ENCODE results near the gene HOXB8. TPM values are rescaled to one million over a fixed set of nuclear protein-coding genes. Genes with fewer than 3 reads are reported as not detected.

Gene HOXB8
- total and polyA plus RNA-seq, 8 donors: 0.09 to 0.15 (median 0.12) TPM; not detected in 5

DNA sequence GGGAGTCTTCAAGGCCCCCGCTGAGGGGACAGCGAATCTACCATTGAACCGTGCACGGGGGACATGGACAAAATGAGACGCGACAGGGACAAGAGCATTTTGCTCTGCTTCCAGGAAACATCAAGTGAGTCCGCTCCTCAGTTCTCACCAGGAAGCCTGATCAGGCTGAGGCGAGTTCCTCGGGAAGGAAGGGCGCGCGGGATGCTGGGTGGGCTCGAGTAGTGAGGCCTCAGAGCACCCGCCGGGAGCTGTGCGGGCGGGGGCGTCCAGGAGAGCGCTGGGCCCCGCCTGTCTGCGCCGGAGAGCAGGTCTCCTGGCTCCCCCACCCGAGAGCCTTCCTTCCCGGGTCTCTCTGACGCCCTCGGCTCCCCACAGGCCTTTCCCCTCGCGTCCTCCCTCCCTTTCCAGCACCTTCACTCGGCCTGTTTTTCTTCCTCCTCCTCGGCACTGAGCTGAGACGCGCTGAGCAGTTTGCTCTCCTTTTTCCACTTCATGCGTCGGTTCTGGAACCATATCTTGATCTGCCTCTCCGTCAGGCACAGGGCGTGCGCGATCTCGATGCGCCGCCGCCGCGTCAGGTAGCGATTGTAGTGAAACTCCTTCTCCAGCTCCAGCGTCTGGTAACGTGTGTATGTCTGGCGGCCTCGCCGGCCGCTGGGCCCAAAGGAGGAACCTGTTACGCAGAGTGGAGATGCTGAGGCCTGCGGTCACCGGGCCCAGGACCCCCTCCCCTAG, 18.9 kb downstream of the HOXB8 start:
- no peak for DNase-seq
- Histone ChIP-seq H3K27me3 (peaks cover 0 to 86% (median 7%) of the 10 kb centered on the region in 4 donors), H3K4me3 (peak overlapping the region in 1 of 4 donors; percentile 17), H3K27ac (no peak overlapping the region), H3K4me1 (peaks cover 0 to 5% (median 0%) of the 10 kb centered on the region in 3 donors), H3K36me3 (no peaks in the 10 kb centered on the region), H3K9me3 (no peaks in the 10 kb centered on the region)
- TF ChIP-seq, protein P1, sequence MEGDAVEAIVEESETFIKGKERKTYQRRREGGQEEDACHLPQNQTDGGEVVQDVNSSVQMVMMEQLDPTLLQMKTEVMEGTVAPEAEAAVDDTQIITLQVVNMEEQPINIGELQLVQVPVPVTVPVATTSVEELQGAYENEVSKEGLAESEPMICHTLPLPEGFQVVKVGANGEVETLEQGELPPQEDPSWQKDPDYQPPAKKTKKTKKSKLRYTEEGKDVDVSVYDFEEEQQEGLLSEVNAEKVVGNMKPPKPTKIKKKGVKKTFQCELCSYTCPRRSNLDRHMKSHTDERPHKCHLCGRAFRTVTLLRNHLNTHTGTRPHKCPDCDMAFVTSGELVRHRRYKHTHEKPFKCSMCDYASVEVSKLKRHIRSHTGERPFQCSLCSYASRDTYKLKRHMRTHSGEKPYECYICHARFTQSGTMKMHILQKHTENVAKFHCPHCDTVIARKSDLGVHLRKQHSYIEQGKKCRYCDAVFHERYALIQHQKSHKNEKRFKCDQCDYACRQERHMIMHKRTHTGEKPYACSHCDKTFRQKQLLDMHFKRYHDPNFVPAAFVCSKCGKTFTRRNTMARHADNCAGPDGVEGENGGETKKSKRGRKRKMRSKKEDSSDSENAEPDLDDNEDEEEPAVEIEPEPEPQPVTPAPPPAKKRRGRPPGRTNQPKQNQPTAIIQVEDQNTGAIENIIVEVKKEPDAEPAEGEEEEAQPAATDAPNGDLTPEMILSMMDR (IDR thresholded peaks at IDR 0.05): no peak
- ATAC-seq: no peak
- no peak for FAIRE-seq
- WGBS, 2 donors: 7 to 8% methylated on average over 51 to 54 of the region's 54 CpGs
- intact Hi-C loops (cut with DNase I): loop anchor here in 1 of 3 donors (10.0 kb wide), 1 partner anchor 241 kb away; no protein-coding TSS in a partner anchor

DNA sequence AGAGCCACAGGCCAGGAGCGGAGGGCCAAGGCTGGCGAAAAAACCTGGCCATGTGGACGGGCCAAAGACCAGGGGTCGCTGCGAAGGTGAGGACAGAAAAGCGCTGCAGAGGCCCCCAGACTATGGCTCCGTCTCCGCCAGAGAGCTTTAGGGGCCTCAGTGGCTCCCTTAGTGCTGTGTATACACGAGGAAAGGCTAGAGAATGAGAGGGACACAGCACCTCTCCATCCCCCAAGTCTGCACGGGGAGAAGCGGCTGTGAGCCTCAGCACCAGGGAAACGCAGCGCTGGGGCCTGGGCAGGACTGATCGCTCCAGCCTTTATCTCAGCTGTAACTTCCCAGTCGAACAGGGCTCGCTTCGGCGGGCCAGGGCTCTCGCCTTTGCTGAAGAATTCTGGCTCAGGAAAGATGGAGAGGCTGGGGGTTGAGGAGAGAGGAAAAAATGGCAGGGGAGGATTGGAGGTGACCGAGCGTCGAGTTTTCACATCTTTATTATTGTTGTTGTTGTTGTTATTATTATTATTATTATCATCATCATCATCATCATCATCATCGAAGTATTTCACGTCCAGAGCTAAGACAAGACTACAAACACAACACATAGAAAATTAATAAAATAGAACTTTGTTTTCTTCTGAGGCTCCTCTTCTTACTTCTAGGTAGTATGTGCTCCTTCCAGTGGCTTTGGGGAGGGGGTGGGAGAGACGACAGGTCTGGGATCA, 19.7 kb downstream of the HOXB8 start:
- FAIRE-seq (no peak), DNase-seq (no peak), ATAC-seq (no peak)
- Histone ChIP-seq H3K4me1 (peaks cover 0 to 5% (median 0%) of the 10 kb centered on the region in 3 donors), H3K9me3 (no peaks in the 10 kb centered on the region), H3K36me3 (no peaks in the 10 kb centered on the region), H3K27ac (no peak overlapping the region), H3K27me3 (peaks cover 0 to 85% (median 9%) of the 10 kb centered on the region in 4 donors), H3K4me3 (no peak overlapping the region)
- intact Hi-C loops (cut with DNase I): loop anchor here in 1 of 3 donors (10.0 kb wide), 1 partner anchor 241 kb away; no protein-coding TSS in a partner anchor
- WGBS, 2 donors: 22% methylated on average over 25 of the region's 25 CpGs
- TF ChIP-seq, protein P1 (IDR thresholded peaks at IDR 0.05): no peak

DNA sequence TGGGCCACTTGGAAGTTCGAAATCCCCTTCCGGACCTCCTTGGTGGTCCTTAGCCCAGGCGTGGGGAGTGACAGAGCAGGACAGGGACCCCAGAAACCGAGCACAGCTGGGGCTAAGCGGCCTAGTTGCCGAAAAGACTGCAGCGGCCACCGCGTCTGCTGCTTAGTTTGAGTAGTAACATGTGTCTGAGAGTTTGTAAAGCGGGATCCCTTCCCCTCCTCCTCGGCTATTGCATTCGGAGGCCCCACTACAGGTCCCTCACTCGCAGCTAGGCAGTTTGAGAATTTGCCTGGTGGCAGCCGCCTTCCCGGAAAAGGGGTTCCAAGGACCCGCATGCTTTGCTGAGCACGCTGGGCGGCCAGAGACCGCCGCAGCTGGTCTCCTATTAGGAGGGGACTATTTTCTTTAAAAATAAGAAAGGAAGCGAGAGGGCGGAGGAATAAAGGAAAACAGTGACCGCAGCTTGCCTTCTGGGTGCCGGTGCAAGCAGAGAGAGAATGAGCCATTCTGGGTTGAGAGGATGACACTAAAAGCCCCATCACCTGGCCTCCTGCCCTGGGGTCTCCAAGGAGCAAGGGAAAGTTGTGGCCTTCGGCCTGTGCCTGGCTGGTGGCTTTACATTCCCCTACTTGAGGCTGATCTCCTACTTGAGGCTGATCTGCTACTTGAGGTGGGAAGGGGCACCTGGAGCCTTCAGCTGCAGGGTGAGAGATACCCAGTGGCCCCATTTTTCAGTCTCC, 20.4 kb downstream of the HOXB8 start:
- intact Hi-C loops (cut with DNase I): loop anchor here in 1 of 3 donors (10.0 kb wide), 1 partner anchor 240 kb away; no protein-coding TSS in a partner anchor
- ATAC-seq (no peak), FAIRE-seq (no peak), DNase-seq (no peak)
- Histone ChIP-seq H3K27me3 (peaks cover 0 to 82% (median 9%) of the 10 kb centered on the region in 4 donors), H3K36me3 (no peaks in the 10 kb centered on the region), H3K9me3 (no peaks in the 10 kb centered on the region), H3K27ac (no peak overlapping the region), H3K4me1 (peaks cover 0 to 5% (median 0%) of the 10 kb centered on the region in 3 donors), H3K4me3 (no peak overlapping the region)
- WGBS, 2 donors: 24 to 27% methylated on average over 25 of the region's 25 CpGs
- TF ChIP-seq, protein P1 (IDR thresholded peaks at IDR 0.05): no peak

DNA sequence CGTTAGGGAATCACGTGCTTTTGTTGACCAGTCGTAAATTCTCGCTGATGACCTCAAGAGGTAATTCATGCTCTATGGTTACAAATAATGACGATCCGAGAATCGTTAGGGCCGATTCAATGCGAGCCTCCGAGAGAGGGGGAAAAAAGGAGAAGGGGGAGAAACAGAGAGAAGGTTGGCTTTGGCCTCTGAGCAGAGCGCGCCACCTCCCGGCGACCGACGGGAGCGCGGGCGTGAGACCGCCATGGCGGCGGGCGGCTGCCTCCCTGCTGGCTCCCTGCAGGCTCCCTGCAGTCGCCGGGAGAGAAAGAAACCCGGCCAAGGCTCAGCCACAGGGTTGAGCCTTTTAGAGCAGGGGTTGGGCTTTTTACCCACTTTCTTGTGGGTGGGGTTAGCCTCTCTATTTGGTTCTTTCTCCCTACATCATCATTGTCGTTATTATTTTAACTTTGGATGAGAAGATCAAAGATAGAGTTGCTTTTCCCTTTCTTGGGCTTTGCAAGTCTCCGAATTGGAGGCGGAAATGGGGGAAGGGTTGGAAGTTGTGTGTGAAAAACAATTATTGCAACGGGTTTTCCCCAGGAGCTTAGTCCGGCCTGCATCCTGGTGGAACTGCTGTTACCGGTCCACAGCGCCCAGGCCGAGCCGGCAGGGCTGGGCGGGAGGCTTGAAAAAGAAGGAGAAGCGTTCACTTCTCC, 21.1 kb downstream of the HOXB8 start:
- DNase-seq: peak in 4 of 6 donors; percentile 52 to 91 (median 72)
- Histone ChIP-seq H3K27ac (no peak overlapping the region), H3K27me3 (peaks cover 0 to 76% (median 9%) of the 10 kb centered on the region in 4 donors), H3K36me3 (no peaks in the 10 kb centered on the region), H3K9me3 (no peaks in the 10 kb centered on the region), H3K4me3 (peak overlapping the region in 1 of 4 donors; percentile 7), H3K4me1 (peaks cover 0 to 5% (median 0%) of the 10 kb centered on the region in 3 donors)
- 7 to 9% methylated on average over 33 to 37 of the region's 37 CpGs for WGBS, 2 donors
- TF ChIP-seq, protein P1 (IDR thresholded peaks at IDR 0.05): peak; percentile 49 to 77 (median 68)
- ATAC-seq: peak; percentile 73 to 83 (median 80)
- intact Hi-C loops (cut with DNase I): loop anchor here in 1 of 3 donors (10.0 kb wide), 1 partner anchor 239 kb away; no protein-coding TSS in a partner anchor
- FAIRE-seq: no peak

Measured in pancreas (tissue), 10 donors.